GM21737 (cell line): ENCODE data around the gene GOLPH3.

Experiments
- ATAC-seq: cut with Tn5 transposase; IDR thresholded peaks from one replicate; pipeline ENCODE4 v1.9.1; 2021; ENCODE audit warnings: mild to moderate bottlenecking, moderate library complexity; ENCODE audit not compliant: unreplicated experiment

GOLPH3 gene

GRCh38 chr5:32076699-32077695, 97.1 kb downstream of the GOLPH3 start:
- no peak for ATAC-seq
